RKO (cell line): Measurements from ENCODE around the gene MVB12A.

ENCODE experiments used
- DNase-seq: peaks from one replicate; pipeline ENCODE4 v3.0.0-alpha.2; 2016; ENCODE audit warnings: low spot score

MVB12A gene

DNA sequence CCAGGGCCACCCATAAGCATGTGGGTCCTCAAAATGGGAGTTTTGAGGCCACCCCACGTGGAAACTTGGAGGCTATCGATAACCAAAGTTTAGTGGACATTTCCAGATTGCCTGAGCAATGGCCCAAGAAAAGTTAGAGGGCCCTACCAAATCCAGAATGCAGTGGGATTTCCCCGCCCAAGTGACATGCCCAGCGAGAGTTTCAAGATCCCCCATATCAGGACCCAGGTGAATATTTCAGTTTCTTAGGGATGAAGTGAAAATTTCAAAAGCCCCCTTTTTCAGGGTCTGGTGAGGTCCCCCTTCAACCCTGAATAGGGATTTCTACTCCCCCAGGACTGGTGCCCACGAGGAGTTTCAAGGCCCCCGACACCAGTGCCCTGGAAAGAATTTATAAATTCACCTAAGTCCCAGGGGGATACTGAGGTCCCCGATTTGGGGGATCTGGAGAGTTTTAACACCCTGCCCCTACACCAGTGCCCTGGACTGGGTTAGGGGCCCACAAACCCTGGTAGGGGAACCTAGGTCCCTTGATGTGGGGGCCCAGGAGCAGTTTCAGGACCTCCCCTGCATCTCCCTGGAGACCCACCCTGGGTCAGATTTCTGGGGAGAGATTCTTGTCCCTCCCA, 15.1 kb upstream of the MVB12A start:
- no peak for DNase-seq

GRCh38 chr19:17405250-17406045, 14.4 kb upstream of the MVB12A start, which contains the start of gene BST2:
BST2 (minus strand) TSS chr19:17405630; CDS start chr19:17405575, 55 bp downstream.
- peak; percentile 99 for DNase-seq

- DNase-seq: peak; percentile 57
These were observed 13.6 kb upstream of the MVB12A start for GRCh38 chr19:17406046-17406886.

DNA sequence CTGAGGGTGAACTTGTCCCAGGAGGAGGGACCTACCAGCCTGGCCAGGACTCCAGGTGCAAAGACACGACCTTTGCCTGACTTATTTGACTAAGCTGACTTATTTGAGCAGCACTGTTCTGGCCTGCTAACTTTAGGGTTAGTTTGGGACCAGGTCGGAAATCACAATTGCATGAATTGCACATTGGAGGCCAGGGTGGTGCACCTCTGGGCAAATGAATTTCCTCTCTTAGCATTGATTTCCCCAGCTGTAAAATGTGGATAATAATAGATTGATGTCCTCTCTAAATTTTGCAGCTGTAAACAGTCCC, 13.0 kb upstream of the MVB12A start:
- no peak for DNase-seq

GRCh38 chr19:17409990-17410389, 9.9 kb upstream of the MVB12A start:
- no peak for DNase-seq

DNA sequence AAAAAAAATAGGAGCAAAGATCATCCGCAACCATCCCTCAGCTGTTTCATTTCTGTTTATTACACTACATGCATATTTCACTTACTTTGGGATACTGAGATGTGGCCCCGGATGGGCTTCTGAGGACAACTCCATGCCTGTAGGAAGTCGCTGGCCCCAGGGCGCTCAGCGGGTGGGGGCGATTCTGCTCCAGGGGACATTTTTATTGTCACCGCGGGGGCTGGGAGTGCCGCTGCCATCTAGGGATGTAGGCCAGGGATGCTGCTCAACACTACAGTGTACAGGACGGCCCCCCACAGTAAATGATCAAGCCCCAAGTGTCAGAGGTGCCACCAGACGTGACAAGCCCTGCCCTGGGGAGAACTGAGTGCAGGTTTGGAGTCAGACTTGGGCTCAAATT, 8.0 kb upstream of the MVB12A start:
- no peak for DNase-seq

- no peak for DNase-seq
These were observed 5.8 kb upstream of the MVB12A start for GRCh38 chr19:17414097-17414496.

DNA sequence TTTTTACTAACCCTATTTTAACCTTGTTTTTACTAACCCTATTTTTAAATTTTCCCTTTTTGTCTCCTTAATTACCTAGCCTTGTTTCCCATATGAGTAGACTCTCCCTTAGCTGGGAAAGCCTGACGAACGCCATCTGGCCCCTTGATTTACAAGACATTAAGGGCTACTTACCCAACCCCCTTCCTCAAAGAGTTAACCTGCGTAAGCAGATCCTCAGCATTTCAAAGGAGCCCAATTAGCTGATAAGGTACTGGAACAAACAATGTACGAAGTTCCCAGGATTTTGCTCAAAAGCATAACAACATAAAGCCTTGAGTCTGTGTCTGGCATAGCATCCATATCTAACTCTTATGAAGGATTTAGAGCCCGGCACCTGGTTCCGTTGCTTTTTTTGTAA, 4.7 kb upstream of the MVB12A start:
- DNase-seq: no peak

DNA sequence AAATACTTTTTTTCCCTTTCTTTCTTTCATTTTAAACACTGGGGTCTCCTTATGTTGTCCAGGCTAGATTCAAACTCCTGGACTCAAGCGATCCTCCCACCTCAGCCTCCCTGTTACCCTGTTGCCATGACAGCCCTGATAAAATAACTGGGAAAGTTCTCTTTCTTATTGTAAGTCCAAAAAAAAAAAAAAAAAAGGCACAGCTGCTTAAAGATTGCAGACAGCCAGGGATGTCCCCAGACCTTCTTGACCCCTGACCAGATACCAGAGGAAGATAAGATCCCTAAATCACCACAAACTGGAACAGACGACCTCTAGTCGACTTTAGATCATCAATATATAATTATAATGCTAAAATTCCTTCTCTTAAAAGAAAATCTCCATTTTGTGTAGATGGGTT, 1.1 kb upstream of the MVB12A start:
- no peak for DNase-seq

DNA sequence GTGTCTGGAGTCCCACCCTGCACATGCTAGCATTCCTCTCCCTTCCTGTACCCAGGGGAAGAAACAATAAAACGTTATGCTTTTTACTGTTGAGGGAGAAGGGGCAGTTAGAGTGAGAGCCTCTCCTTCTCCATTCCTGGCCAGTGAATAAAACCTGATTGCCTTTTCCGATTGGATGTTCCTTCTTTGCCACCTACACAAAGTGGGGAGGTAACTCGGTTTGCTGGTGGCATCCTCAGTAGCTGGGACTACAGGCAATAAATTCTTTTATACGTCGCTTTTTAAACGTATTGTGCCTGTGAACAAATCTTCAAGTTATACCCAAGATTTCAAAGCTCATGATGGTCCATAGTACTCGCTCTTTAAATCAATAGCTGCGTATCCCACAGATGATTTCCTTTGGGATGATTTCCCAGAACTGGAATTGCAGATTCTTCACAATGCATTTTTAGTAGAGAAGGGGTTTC, 660 bp upstream of the MVB12A start:
- DNase-seq: no peak

GRCh38 chr19:17420475-17420924, 653 bp downstream of the MVB12A start:
- DNase-seq: peak; percentile 63

DNA sequence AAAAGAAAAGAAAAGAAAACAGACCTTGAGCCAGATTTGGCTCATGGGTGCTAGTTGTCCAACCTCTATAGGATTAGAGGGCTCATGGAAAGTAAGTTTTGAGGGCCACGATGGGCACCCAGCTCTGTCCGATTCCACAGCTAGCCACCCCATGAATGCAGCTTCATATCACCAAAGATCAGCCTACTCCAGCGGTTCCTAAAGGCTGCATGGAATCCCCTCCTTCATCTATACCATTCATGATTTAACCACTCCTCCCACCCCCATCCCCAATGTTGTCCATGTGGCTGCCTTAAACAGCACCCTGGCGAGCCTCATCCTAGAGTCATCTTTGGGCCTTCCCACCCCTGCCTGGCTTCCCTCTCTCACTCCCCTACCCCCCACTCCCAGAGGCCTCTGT, 2.1 kb downstream of the MVB12A start:
- DNase-seq: no peak

- DNase-seq: no peak
These were observed 3.8 kb downstream of the MVB12A start for GRCh38 chr19:17423429-17424208.

DNA sequence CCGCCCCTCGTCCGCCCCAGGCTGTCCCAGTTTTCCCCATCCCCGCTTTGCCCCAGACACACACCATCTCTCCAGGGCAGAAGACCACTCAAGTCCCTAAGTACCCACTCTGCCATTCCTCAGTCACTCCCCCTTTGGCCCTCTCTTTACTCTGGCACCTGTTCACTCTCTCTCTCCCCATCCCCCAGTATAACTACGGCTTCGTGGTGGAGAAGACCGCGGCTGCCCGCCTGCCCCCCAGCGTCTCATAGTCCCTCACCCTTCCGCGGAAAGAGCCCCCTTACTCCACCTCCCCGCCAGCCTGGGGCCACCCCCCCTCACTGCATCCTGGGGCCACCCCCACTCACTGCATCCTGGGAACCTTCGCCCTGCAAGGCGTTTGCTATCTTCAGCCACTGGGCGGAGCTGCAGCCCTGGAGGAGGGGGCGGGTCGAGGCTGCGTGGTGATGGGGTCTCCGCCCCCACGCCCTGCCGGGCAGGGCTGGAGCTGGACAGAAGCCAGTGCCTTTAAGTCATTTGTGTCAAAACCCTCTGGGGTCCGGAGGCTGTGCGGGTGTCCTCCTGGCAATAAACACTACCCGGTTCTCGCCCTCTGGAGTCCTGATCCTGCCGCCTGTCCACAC, 5.0 kb downstream of the MVB12A start:
- no peak for DNase-seq

- no peak for DNase-seq
These were observed 9.8 kb downstream of the MVB12A start for GRCh38 chr19:17429641-17430113.

- DNase-seq: no peak
These were observed 11.6 kb downstream of the MVB12A start for GRCh38 chr19:17431417-17431816.

DNA sequence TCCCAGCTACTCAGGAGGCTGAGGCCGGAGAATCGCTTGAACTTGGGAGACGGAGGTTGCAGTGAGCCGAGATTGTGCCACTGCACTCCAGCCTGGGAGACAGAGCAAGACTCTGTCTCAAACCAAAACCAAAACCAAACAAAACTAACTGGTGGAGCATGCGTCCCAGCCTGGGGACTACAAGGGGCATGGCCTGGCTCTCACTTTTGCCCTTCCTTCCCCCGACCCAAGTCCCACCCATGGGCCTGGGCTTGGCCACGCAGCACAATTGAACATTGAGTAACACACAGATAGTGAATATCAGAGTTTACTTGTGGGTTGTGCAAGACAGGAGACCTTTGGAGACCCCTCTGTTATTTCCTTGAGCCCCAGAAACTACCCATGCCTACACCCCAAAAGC, 15.4 kb downstream of the MVB12A start:
- no peak for DNase-seq

- no peak for DNase-seq
These were observed 16.4 kb downstream of the MVB12A start for GRCh38 chr19:17436094-17436873.

DNA sequence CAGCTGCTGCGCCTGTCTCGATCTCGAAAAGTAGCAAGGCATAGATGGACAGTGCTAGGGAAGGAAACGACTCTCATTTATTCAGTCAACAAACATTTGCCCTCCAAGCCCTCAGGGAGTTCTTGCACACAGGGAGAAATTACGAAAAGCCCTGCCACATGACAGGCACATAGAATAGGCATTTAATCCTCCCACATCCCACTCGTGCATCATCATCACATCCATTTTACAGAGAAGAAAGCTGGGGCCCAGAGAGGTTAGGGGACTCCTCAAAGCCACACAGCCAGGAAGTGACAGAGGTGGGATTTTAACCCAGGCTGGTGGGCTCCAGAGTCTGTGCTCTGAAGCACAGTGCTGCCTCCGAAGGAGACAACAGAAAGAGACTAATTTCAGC, 17.0 kb downstream of the MVB12A start:
- DNase-seq: no peak

GRCh38 chr19:17441241-17442021, 21.6 kb downstream of the MVB12A start:
- DNase-seq: peak; percentile 51
